ENCODE measurements around the gene PDE9A. TPM values are rescaled to one million over a fixed set of nuclear protein-coding genes. Genes with fewer than 3 reads are reported as not detected.

Gene PDE9A
- total and polyA plus RNA-seq, 2 of the 4 experiments (the other 2 are of a cell fraction) = 0.89 to 0.90 TPM

DNA sequence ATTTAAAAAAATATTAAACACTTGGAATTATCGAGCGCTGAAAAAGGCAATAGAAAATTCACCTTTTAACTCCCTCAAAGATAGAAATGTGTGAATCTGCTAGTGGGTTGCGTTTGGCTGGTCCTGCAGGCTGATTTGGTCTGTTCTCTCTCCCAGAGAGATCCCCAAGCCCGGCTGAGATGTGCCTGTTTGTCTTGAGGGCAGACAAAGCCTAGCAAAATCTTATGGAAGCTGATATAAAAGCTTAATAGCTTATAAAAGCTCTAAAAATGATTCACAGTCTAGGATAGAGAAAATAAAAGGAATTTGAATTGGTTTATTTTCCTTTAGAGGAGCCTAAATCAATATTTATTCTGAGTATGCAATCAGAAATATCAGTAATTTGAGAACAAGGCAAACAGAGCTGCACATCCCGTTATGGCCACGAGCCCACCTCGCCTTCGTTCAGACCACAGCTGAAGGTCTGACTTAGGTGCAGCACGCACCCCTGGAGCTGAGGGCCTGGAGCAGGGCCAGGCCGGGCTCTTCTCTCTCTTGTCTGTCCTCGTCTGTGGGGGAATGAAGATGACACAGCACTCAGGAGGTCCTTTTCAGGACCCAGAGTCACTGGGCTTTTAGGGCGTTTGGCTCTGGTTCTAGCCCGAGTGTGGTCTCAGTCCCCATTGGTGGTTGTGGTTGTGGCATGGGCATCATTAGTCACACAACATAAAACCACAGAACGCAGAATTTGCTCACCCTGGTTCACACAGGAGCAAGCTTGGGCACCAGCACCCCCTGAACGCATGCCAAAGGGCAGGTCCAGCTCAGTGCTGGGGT is 18.6 kb downstream of the PDE9A start:
- CTCF ChIA-PET = no interaction called here
- no peak overlapping the region for H3K4me3 ChIP-seq (ENCODE audit: insufficient read depth, low read depth, low read length)
- peaks cover 6% of the 10 kb centered on the region; the same call in 1 of the 2 replicates for H3K27me3 ChIP-seq (ENCODE audit: control insufficient read depth, insufficient read depth, low read length)
- peaks cover 2% of the 10 kb centered on the region; the same call in 1 of the 2 replicates for H3K4me1 ChIP-seq (ENCODE audit: control insufficient read depth, insufficient read depth, low read length)
- no peak overlapping the region for H3K9ac ChIP-seq (ENCODE audit: low read depth, low read length)
- no peak for DNase-seq
- no peak overlapping the region for H3K14ac ChIP-seq (replicated peaks; ENCODE audit: low read depth, low read length)
- in situ Hi-C loops (cut with MboI; ENCODE audit: low sequenced_read_pairs) = no loop called here
- H2BK5ac ChIP-seq (ENCODE audit: low read depth, low read length, poor library complexity, severe bottlenecking) = no peak overlapping the region
- H3K23ac ChIP-seq (ENCODE audit: low read depth, low read length) = no peak overlapping the region
- POLR2A ChIA-PET (ENCODE audit: unreplicated experiment) = no interaction called here
- no peak overlapping the region for H4K8ac ChIP-seq (ENCODE audit: low read depth in 2 of 2, low read length in 2 of 2)
- no peaks in the 10 kb centered on the region for H3K36me3 ChIP-seq (ENCODE audit: control insufficient read depth, insufficient read depth, low read length)
- intact Hi-C loops (cut with micrococcal nuclease) = no loop called here
- no peak overlapping the region for H3K18ac ChIP-seq (ENCODE audit: low read depth, low read length)
- no peaks in the 10 kb centered on the region for H4K20me1 ChIP-seq (ENCODE audit: insufficient read depth, low read length)
- H4K5ac ChIP-seq (ENCODE audit: low read depth, low read length) = no peak overlapping the region
- no peak overlapping the region; the same call in 1 of the 2 replicates for H3K4me2 ChIP-seq (ENCODE audit: low read depth, low read length)
- TF ChIP-seq, protein P1, sequence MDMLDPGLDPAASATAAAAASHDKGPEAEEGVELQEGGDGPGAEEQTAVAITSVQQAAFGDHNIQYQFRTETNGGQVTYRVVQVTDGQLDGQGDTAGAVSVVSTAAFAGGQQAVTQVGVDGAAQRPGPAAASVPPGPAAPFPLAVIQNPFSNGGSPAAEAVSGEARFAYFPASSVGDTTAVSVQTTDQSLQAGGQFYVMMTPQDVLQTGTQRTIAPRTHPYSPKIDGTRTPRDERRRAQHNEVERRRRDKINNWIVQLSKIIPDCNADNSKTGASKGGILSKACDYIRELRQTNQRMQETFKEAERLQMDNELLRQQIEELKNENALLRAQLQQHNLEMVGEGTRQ (IDR thresholded peaks at IDR 0.05; ENCODE audit: low read depth, low read length) = no peak
- no peak for TF ChIP-seq CHD1 (IDR thresholded peaks at IDR 0.05; ENCODE audit: low read depth, low read length)
- TF ChIP-seq MAFK (IDR thresholded peaks at IDR 0.05; ENCODE audit: low read depth, low read length) = no peak
- TF ChIP-seq SMC3 (IDR thresholded peaks at IDR 0.05; ENCODE audit: low read depth, low read length) = no peak
- no peak for TF ChIP-seq MAZ (IDR thresholded peaks at IDR 0.05; ENCODE audit: borderline replicate concordance, low read depth, low read length)
- no peak for TF ChIP-seq RFX5 (IDR thresholded peaks at IDR 0.05; ENCODE audit: low read depth, low read length)
- no peak for TF ChIP-seq FOS (IDR thresholded peaks at IDR 0.05; ENCODE audit: low read depth, low read length)
- no peak for TF ChIP-seq RAD21 (IDR thresholded peaks at IDR 0.05; ENCODE audit: low read length)
- no peak for TF ChIP-seq CEBPB (IDR thresholded peaks at IDR 0.05; ENCODE audit: low read depth, low read length)
- TF ChIP-seq NFE2L2 (IDR thresholded peaks at IDR 0.05; ENCODE audit: low read depth, low read length) = no peak
- no peaks in the 10 kb centered on the region for H3K79me1 ChIP-seq (ENCODE audit: low read depth in 1 of 2, low read length in 2 of 2)
- H2BK120ac ChIP-seq (ENCODE audit: low read depth, low read length) = no peak overlapping the region
- H2BK20ac ChIP-seq (ENCODE audit: low read depth, low read length) = no peak overlapping the region
- dilution Hi-C loops (cut with HindIII; ENCODE audit: low sequenced_read_pairs, unreplicated experiment) = no loop called here
- no peak overlapping the region for H4K91ac ChIP-seq (ENCODE audit: insufficient read depth, low read depth, low read length)
- no peak overlapping the region for H3K27ac ChIP-seq (ENCODE audit: insufficient read depth, low read length)
- no peak overlapping the region for H2AK5ac ChIP-seq (ENCODE audit: low read depth, low read length)
- no peaks in the 10 kb centered on the region for H3K9me1 ChIP-seq (ENCODE audit: insufficient read depth, low read length)
- H2BK15ac ChIP-seq (ENCODE audit: low read depth, low read length) = no peak overlapping the region
- no peak overlapping the region for H3K56ac ChIP-seq (ENCODE audit: extremely low read depth, insufficient read depth, low read length)
- H3K4ac ChIP-seq (ENCODE audit: low read depth, low read length) = no peak overlapping the region
- no peak overlapping the region for H2AK9ac ChIP-seq (replicated peaks; ENCODE audit: low read depth, low read length, poor library complexity)
- 64% methylated on average over 2 of the region's 15 CpGs; no CpG with 5 or more reads in 1 of the 2 experiments for WGBS, 2 experiments (ENCODE audit: extremely low coverage in 2 of 2, insufficient read length in 1 of 2)
- no peaks in the 10 kb centered on the region for H3K9me3 ChIP-seq (ENCODE audit: control insufficient read depth, insufficient read depth, low read length)
- BruUV-seq (replicated peaks) = no TSS peak
- no peak for ATAC-seq (ENCODE audit: low read depth)
- no peak overlapping the region for H2AFZ ChIP-seq (replicated peaks; ENCODE audit: low read length, poor library complexity)
